Measurements from ENCODE around the gene PRRC2C.

DNA sequence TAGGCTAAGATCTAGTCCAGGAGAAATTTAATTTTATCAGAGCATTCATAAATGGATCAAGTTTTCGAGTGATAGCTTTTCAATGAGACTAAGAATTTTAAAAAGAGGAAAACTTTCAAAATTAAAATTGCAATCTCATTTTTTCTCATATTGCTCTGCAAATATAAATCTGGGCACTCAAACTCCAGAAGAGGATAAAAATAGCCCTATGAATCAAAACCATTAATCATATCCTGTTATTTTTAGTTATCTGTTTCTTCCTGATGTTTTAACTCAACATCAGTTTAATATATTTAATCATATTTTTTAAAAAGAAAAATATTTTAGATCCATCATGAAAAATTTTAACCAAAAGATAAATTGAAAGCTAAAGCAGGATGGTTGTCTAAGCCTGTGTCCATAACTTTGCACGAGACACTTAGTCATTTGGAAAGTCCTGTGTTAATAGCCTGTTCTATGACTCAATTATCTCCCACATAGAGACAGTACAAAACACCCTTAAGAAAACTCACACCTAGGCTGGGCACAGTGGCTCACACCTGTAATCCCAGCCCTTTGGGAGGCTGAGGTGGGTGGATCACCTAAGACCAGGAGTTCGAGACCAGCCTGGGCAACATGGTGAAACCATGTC, 17.1 kb upstream of the PRRC2C start:
- TF ChIP-seq, protein P1, sequence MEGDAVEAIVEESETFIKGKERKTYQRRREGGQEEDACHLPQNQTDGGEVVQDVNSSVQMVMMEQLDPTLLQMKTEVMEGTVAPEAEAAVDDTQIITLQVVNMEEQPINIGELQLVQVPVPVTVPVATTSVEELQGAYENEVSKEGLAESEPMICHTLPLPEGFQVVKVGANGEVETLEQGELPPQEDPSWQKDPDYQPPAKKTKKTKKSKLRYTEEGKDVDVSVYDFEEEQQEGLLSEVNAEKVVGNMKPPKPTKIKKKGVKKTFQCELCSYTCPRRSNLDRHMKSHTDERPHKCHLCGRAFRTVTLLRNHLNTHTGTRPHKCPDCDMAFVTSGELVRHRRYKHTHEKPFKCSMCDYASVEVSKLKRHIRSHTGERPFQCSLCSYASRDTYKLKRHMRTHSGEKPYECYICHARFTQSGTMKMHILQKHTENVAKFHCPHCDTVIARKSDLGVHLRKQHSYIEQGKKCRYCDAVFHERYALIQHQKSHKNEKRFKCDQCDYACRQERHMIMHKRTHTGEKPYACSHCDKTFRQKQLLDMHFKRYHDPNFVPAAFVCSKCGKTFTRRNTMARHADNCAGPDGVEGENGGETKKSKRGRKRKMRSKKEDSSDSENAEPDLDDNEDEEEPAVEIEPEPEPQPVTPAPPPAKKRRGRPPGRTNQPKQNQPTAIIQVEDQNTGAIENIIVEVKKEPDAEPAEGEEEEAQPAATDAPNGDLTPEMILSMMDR (IDR thresholded peaks at IDR 0.05) = no peak
- TF ChIP-seq POLR2A (IDR thresholded peaks at IDR 0.05) = no peak
